SK-N-SH treated with all-trans-retinoic acid at 6 μM for 48 hours (cell line): ENCODE measurements around the gene ATP1B1.

Experiments used
- ARNTL ChIP-seq: fragments of 450-650 bp; formaldehyde crosslinking; IDR thresholded peaks from 2 replicates; pipeline ENCODE4 v1.5.0; 2020; ENCODE audit warnings: low read depth, mild to moderate bottlenecking, moderate library complexity, borderline replicate concordance
- CSDC2 ChIP-seq: fragments of 250-450 bp; sonication (Bioruptor Pico); IDR thresholded peaks from 2 replicates; pipeline ENCODE4 v1.5.0; 2020; ENCODE audit warnings: mild to moderate bottlenecking, moderate library complexity
- PPARA ChIP-seq: fragments of 250-450 bp; sonication (Bioruptor Pico); IDR thresholded peaks from 2 replicates; pipeline ENCODE4 v1.5.0; 2020; ENCODE audit warnings: mild to moderate bottlenecking, borderline replicate concordance
- RARB ChIP-seq: fragments of 250-450 bp; sonication (Bioruptor Pico); IDR thresholded peaks from 2 replicates; pipeline ENCODE4 v1.8.0; 2021; ENCODE audit warnings: mild to moderate bottlenecking, moderate library complexity
- TCF4 ChIP-seq: fragments of 250-450 bp; sonication (Bioruptor Pico); IDR thresholded peaks from 2 replicates; pipeline ENCODE4 v1.8.0; 2021; ENCODE audit warnings: mild to moderate bottlenecking, moderate library complexity, borderline replicate concordance
- TOX ChIP-seq: fragments of 250-450 bp; sonication (Bioruptor Pico); IDR thresholded peaks from 2 replicates; pipeline ENCODE4 v1.8.0; 2021; ENCODE audit warnings: mild to moderate bottlenecking, moderate library complexity, borderline replicate concordance
- ZFP3 ChIP-seq: fragments of 250-450 bp; sonication (Bioruptor Pico); IDR thresholded peaks from 2 replicates; pipeline ENCODE4 v1.5.0; 2020; ENCODE audit warnings: mild to moderate bottlenecking, moderate library complexity
- ZNF565 ChIP-seq: fragments of 450-650 bp; formaldehyde crosslinking; conservative IDR thresholded peaks from 2 replicates; pipeline ENCODE4 v1.5.0; 2020; ENCODE audit warnings: low read depth, mild to moderate bottlenecking, moderate library complexity
- ZNF8 ChIP-seq: fragments of 450-650 bp; formaldehyde crosslinking; IDR thresholded peaks from 2 replicates; pipeline ENCODE4 v1.5.0; 2020; ENCODE audit warnings: mild to moderate bottlenecking, moderate library complexity
- TF ChIP-seq, protein P1 (sequence below): fragments of 250-450 bp; sonication (Bioruptor Pico); IDR thresholded peaks from 2 replicates; pipeline ENCODE4 v1.5.1; 2020; ENCODE audit warnings: low read depth, mild to moderate bottlenecking, moderate library complexity
- TF ChIP-seq, protein P2 (sequence below): fragments of 250-450 bp; sonication (Bioruptor Pico); IDR thresholded peaks from 2 replicates; pipeline ENCODE4 v1.8.0; 2021; ENCODE audit warnings: low read depth, mild to moderate bottlenecking, moderate library complexity, borderline replicate concordance

DNA sequence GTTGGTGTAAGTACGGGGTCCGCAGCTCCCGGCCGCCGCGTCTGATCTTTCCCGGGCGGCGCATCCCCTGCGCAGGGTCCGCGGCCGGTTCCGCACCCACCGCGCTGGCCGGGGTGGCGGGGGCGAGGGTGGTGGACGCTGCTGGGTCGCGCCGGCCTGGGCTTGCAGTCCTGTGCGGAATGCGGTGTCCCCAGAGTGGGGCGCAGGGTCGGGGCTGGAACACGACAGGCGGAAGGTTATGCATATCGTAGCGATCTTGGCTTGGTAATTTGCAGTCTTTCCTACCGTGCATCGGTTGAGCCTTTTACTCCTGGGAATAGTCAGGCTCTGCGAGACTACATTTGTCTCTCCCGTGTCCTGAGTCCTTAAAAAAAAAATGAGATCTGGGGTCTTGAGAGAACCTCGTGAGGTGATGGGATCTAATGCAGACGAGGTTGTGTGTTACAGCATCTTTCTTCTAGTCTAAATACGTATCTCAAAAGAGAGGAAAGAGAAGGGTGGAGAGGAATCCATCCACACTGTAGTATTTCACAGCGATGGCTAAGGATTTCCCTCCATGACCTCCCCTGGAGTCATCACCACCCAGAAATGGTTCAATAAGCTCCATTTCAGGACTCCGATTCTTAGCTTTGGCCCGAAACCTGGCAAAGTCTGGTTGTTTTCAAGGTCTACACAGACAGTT is 572 bp downstream of the ATP1B1 start:
- TF ChIP-seq TCF4 (no peak), ZNF8 (CRISPR knock-in tag) (no peak), ZNF565 (no peak), ARNTL (no peak), TOX (CRISPR knock-in tag) (no peak), ZFP3 (CRISPR knock-in tag) (no peak), CSDC2 (CRISPR knock-in tag) (no peak), PPARA (CRISPR knock-in tag) (no peak), RARB (CRISPR knock-in tag) (no peak)
- TF ChIP-seq, protein P1, sequence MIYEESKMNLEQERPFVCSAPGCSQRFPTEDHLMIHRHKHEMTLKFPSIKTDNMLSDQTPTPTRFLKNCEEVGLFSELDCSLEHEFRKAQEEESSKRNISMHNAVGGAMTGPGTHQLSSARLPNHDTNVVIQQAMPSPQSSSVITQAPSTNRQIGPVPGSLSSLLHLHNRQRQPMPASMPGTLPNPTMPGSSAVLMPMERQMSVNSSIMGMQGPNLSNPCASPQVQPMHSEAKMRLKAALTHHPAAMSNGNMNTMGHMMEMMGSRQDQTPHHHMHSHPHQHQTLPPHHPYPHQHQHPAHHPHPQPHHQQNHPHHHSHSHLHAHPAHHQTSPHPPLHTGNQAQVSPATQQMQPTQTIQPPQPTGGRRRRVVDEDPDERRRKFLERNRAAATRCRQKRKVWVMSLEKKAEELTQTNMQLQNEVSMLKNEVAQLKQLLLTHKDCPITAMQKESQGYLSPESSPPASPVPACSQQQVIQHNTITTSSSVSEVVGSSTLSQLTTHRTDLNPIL (CRISPR knock-in tag) = no peak
- TF ChIP-seq, protein P2, sequence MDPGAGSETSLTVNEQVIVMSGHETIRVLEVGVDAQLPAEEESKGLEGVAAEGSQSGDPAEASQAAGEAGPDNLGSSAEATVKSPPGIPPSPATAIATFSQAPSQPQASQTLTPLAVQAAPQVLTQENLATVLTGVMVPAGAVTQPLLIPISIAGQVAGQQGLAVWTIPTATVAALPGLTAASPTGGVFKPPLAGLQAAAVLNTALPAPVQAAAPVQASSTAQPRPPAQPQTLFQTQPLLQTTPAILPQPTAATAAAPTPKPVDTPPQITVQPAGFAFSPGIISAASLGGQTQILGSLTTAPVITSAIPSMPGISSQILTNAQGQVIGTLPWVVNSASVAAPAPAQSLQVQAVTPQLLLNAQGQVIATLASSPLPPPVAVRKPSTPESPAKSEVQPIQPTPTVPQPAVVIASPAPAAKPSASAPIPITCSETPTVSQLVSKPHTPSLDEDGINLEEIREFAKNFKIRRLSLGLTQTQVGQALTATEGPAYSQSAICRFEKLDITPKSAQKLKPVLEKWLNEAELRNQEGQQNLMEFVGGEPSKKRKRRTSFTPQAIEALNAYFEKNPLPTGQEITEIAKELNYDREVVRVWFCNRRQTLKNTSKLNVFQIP (CRISPR knock-in tag) = no peak
